HFF-Myc (cell line): ENCODE measurements around the gene WDR27.

Source experiments
- DNase-seq: peaks from one replicate; pipeline ENCODE4 v3.0.0-alpha.2; 2011; ENCODE audit warnings: low read depth; ENCODE audit errors: extremely low read depth
- H3K4me3 ChIP-seq: replicated peaks from 2 replicates; pipeline ENCODE4 v1.5.1; 2011; ENCODE audit warnings: low read depth, mild to moderate bottlenecking, control low read depth, low read length
- TF ChIP-seq, protein P1 (sequence below): IDR thresholded peaks from 2 replicates; pipeline ENCODE4 v1.5.1; 2012; ENCODE audit warnings: mild to moderate bottlenecking, low read depth, low read length, control low read depth; ENCODE audit errors: missing control alignments

Gene WDR27

DNA sequence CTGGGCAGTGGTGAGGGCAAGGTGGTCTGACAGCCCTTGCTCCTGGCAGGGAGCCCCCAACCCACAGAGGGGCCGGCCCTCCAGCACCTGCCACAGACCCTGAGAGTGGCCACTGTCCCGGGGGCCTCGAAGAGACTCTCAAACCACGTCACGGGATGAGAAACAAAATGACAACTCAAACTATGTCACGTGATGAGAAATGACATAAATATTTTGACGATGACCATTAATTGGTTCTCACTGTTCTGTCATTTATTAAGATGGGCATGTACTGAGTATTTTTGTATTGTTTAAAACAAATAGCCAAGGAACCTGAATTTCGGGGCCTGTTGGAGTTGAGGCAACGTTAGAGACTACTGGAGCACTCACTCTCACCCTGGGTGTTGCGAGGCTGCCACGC lies 135.5 kb downstream of the WDR27 start:
- TF ChIP-seq, protein P1, sequence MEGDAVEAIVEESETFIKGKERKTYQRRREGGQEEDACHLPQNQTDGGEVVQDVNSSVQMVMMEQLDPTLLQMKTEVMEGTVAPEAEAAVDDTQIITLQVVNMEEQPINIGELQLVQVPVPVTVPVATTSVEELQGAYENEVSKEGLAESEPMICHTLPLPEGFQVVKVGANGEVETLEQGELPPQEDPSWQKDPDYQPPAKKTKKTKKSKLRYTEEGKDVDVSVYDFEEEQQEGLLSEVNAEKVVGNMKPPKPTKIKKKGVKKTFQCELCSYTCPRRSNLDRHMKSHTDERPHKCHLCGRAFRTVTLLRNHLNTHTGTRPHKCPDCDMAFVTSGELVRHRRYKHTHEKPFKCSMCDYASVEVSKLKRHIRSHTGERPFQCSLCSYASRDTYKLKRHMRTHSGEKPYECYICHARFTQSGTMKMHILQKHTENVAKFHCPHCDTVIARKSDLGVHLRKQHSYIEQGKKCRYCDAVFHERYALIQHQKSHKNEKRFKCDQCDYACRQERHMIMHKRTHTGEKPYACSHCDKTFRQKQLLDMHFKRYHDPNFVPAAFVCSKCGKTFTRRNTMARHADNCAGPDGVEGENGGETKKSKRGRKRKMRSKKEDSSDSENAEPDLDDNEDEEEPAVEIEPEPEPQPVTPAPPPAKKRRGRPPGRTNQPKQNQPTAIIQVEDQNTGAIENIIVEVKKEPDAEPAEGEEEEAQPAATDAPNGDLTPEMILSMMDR = no peak

DNA sequence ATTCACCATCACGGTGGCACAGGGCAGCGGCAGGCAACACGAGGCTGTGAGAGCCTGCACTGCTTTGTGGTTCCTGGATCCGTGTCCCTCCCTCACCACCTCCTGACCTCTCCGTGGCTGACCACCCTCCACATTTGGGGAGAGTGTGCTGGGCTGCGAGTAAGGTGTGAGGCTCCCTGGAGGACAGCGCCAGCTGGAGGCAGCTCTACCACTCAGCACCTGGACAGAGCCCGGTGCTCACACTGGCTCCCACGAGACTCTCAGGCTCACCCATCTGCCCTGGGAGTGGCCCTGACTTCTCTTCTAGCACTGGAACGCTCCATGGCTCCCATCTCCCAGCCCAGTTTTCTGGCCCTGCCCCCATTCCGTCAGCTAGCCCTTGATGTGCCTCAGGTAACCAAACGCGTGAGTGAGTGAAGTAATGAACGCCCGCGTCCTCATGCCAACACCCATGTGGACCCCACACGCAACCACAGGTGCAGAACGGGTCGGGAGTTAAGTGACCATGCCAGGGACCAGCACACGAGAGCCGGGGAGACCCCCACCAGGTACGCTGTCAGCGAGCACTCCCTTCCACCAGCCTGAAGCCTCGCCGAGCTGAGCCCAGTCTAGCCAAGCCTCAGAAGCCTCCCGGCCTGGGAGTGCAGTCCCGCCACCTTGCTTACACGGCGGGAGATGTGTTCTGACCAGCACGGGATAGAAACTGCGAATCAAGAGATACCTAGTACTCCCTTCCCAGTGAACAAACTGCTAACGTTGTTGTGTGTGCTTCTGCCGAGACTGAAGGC lies 137.2 kb downstream of the WDR27 start:
- DNase-seq = no peak
- no peak overlapping the region for H3K4me3 ChIP-seq
- TF ChIP-seq, protein P1 = no peak

More for the DNA sequence above, 135.5 kb downstream of the WDR27 start:
- no peak for DNase-seq
- H3K4me3 ChIP-seq = no peak overlapping the region

DNA sequence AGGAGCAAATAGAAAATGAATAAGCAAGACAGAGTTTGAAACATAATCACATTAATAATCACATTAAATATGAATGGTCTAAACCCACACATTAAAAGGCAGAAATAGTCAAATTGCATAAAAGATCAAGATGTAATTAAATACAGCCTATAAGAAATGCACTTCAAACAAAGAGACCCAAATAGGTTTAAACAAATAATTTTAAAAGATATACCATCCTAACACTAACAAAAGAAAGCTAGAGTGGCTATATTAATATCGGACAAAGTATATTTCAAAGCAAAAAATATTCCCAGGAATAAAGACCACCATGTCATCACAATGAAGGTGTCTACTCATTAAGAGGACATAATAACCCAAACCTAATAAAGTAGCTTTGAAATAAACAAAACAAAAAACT lies 140.2 kb downstream of the WDR27 start:
- no peak for DNase-seq
- no peak overlapping the region for H3K4me3 ChIP-seq
- TF ChIP-seq, protein P1 = no peak

DNA sequence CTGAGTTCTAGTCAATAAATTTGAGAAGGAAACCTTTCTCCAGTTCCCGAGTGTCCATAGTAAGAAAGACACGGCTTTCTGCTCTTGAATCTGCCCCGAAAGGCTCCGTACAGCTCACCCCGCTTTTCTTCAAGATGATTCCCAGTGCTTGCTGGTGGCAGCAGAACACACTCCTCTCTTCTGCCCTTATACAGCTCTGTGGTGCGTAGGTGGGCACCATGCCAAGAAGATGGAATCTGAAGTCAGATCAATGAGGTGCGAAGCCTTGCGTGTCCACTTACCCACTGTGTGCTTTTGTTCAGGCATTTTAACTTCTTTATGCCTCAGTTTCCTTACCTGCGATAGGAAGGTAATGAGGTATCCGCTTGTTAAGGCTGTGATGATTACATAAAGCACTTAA lies 142.2 kb downstream of the WDR27 start:
- H3K4me3 ChIP-seq = no peak overlapping the region
- TF ChIP-seq, protein P1 = no peak
- no peak for DNase-seq

DNA sequence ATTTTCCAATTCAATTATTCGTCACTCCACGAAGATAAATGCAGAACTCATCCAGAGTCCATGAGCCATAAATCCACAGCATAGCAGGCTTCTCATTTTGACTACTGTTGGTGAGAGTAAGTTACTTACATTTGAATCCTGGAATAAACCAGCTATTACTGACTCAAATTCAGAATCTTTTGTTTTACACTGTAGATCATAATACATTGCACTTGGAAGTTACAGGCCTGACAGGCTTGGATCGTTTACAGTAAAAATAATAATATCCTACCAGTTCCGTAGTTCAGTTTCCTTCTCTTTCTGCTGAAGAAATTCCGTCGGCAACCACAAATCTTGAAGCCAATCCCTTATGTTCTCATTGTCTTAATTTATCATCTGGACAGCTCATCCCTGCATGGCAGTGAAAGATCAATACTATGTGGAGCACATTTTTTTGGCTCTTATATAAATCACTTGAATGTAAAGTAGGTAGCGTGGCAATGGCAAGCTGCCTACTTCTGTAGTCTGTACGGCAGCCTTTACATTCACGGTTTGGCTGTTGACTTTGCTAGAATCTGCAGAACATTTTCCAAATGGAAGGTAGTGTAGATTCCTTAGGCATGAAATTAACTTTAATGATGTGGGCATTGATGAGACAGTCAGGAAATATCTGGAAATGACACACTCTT lies 142.9 kb downstream of the WDR27 start:
- DNase-seq = no peak
- no peak overlapping the region for H3K4me3 ChIP-seq
- TF ChIP-seq, protein P1 = no peak

DNA sequence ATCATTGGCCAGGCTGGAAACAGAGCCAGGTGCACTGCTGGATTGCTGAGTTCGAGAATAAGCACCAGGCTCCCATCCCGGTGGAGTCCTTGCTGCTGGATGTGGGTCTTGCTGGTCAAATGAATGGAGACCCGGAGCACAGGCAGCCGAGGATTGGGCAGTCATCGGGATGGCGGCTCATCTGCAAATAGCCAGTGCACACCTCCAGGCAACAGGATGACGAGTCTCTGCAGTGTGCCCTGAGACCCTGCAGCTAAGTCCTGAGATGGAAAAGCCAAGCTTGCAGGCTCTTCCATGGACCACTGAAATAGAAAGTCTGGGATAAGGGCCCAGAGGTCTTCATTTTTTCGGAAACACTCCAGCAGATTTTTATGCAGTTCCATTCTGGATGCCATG lies 143.5 kb downstream of the WDR27 start:
- no peak for DNase-seq
- H3K4me3 ChIP-seq = no peak overlapping the region
- TF ChIP-seq, protein P1 = no peak

DNA sequence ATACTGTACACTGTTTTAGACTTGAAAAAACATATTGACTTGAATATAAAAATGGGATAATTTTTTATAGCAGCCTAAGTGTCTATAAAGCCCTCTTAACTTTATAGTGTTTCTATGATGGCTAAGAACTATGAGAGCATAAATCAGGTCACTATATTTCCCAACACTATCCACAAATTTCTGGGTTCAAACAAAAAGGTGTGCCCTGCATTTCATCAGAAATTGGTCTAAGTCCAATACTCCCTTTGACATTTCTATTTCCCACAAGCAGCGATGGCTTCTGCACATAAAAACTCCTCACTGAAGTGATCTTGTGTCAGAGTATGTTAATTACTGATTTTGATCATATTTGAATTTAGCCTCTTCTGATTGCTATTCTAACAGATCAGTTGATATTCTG lies 143.9 kb downstream of the WDR27 start:
- no peak overlapping the region for H3K4me3 ChIP-seq
- TF ChIP-seq, protein P1 = no peak
- no peak for DNase-seq
